Measurements from ENCODE around the gene PRSS27.
"Not testable (repeated sequence)": the region's sequence is repeated elsewhere in the genome, so short reads cannot be mapped to it uniquely, and the experiment has no call there.

The PRSS27 gene

GRCh38 chr16:2670017-2670416 lies 50.0 kb downstream of the PRSS27 start:
- DNase-seq, result peak; percentile 16 to 44

GRCh38 chr16:2669587-2669986 lies 50.4 kb downstream of the PRSS27 start:
- not testable (repeated sequence) for DNase-seq

GRCh38 chr16:2666671-2667070 lies 53.4 kb downstream of the PRSS27 start:
- not testable (repeated sequence) for DNase-seq

- DNase-seq, result no peak
Observed at GRCh38 chr16:2664574-2664982, 55.4 kb downstream of the PRSS27 start.

- no peak for DNase-seq
Observed at GRCh38 chr16:2663553-2664546, 56.2 kb downstream of the PRSS27 start.

Data from NCI-H524 (cell line).